Esophagus muscularis mucosa (tissue), 4 donors: ENCODE results near the gene ANTXR1. TPM values are rescaled to one million over a fixed set of nuclear protein-coding genes. Genes with fewer than 3 reads are reported as not detected.

Source experiments
- DNase-seq: peaks from one replicate; pipeline ENCODE4 v3.0.0-alpha.2; 2017; ENCODE audit errors: extremely low spot score
- H3K27ac ChIP-seq, 4 donors: fragments of 200-600 bp; sonication (generic); replicated peaks in 1 of 4; 1 replicate in 3 of 4; 2 replicates in 1 of 4; pipeline ENCODE4 v1.5.1; 2016 to 2019; ENCODE audit warnings: mild to moderate bottlenecking in 1 of 4
- H3K27me3 ChIP-seq, 4 donors: fragments of 200-600 bp; sonication (generic); one replicate each; pipeline versions ENCODE4 v1.5.1 to v1.6.0; 2016 to 2019
- H3K36me3 ChIP-seq, 4 donors: fragments of 200-600 bp; sonication (generic); one replicate each; pipeline ENCODE4 v1.5.1; 2016 to 2019
- H3K4me1 ChIP-seq, 4 donors: fragments of 200-600 bp; sonication (generic); one replicate each; pipeline ENCODE4 v1.5.1; 2016 to 2019
- H3K4me3 ChIP-seq, 4 donors: fragments of 200-600 bp; sonication (generic); 1 replicate in 2 of 4; 2 replicates in 2 of 4; pipeline ENCODE4 v1.5.1; 2016 to 2019; ENCODE audit warnings: mild to moderate bottlenecking in 4 of 4, moderate library complexity in 1 of 4
- H3K9me3 ChIP-seq, 4 donors: fragments of 200-600 bp; sonication (generic); 1 replicate in 3 of 4; 2 replicates in 1 of 4; pipeline ENCODE4 v1.5.1; 2016 to 2019
- CTCF ChIP-seq, 3 experiments: fragments of 200-600 bp in 2 of 3; fragments of 450-650 bp in 1 of 3; sonication (generic) in 2 of 3; IDR thresholded peaks; one replicate each; pipeline ENCODE4 v1.5.1; 2017 to 2019; ENCODE audit warnings: antibody characterized with exemption in 3 of 3, mild to moderate bottlenecking in 2 of 3, moderate library complexity in 1 of 3
- EP300 ChIP-seq: sonication (generic); formaldehyde crosslinking; IDR thresholded peaks from one replicate; pipeline ENCODE4 v1.6.1; 2017; ENCODE audit warnings: antibody characterized with exemption
- POLR2A ChIP-seq: fragments of 450-650 bp; IDR thresholded peaks from one replicate; pipeline ENCODE4 v1.6.1; 2017; ENCODE audit warnings: antibody characterized with exemption, moderate library complexity, mild to moderate bottlenecking, low read depth
- POLR2AphosphoS5 ChIP-seq, 2 donors: sonication (generic); formaldehyde crosslinking; IDR thresholded peaks; one replicate each; pipeline ENCODE4 v1.6.1; 2017; ENCODE audit warnings: antibody characterized with exemption in 2 of 2
- WGBS: methylation state at CpG from one replicate; pipeline ENCODE4 v1.1.5; 2018; 5-methylcytosine and 5-hydroxymethylcytosine counted together
- intact Hi-C: fragments of 100-400 bp; cut with DNase I; formaldehyde crosslinking; loops from one replicate; pipeline ENCODE4 v1.15.1; 2023
- total RNA-seq, 4 donors: library from RNA; depleted of rRNA; stranded (reverse); fragments of >200 nt; gene quantifications; one replicate each; pipeline versions ENCODE4 v1.1.0 to v1.2.1, GENCODE V29; 2016

The ANTXR1 gene
- total RNA-seq, 4 donors from 2014 or later, result 74.6 to 115 (median 92.1) TPM

- peak; percentile 84 for DNase-seq
- TF ChIP-seq POLR2AphosphoS5 (IDR thresholded peaks at IDR 0.05), result no peak
- TF ChIP-seq CTCF (IDR thresholded peaks at IDR 0.05), result no peak
- TF ChIP-seq POLR2A, result no peak
- no peak for TF ChIP-seq EP300
- WGBS, result 45% methylated on average over 4 of the region's 4 CpGs
Observed at GRCh38 chr2:69213201-69213600, 200.2 kb downstream of the ANTXR1 start.

GRCh38 chr2:69213782-69214181 is 200.8 kb downstream of the ANTXR1 start:
- Histone ChIP-seq H3K9me3 (no peaks in the 10 kb centered on the region), H3K27me3 (no peaks in the 10 kb centered on the region), H3K36me3 (peaks cover 0 to 7% (median 0%) of the 10 kb centered on the region in 4 donors), H3K4me3 (no peak overlapping the region), H3K27ac (peak overlapping the region in 3 of 4 donors; percentile 6 to 29 (median 16)), H3K4me1 (peaks cover 27 to 60% (median 51%) of the 10 kb centered on the region in 4 donors)
- DNase-seq, result no peak
- WGBS, result 71% methylated on average over 1 of the region's 4 CpGs
- TF ChIP-seq EP300 (no peak), POLR2A (no peak), POLR2AphosphoS5 (IDR thresholded peaks at IDR 0.05) (no peak)
- intact Hi-C loops, result no loop called here

More at GRCh38 chr2:69213201-69213600, 200.2 kb downstream of the ANTXR1 start:
- intact Hi-C loops, result no loop called here
- Histone ChIP-seq H3K4me1 (peaks cover 27 to 58% (median 48%) of the 10 kb centered on the region in 4 donors), H3K9me3 (no peaks in the 10 kb centered on the region), H3K27ac (no peak overlapping the region), H3K27me3 (no peaks in the 10 kb centered on the region), H3K36me3 (peaks cover 0 to 7% (median 0%) of the 10 kb centered on the region in 4 donors), H3K4me3 (no peak overlapping the region)

- Histone ChIP-seq H3K4me1 (peaks cover 27 to 60% (median 53%) of the 10 kb centered on the region in 4 donors), H3K27me3 (no peaks in the 10 kb centered on the region), H3K4me3 (no peak overlapping the region), H3K36me3 (peaks cover 0 to 7% (median 0%) of the 10 kb centered on the region in 4 donors), H3K9me3 (no peaks in the 10 kb centered on the region), H3K27ac (no peak overlapping the region)
- WGBS, result 52% methylated on average over 5 of the region's 5 CpGs
- intact Hi-C loops, result no loop called here
- peak; percentile 86 for DNase-seq
- TF ChIP-seq EP300 (no peak), POLR2A (no peak), CTCF (IDR thresholded peaks at IDR 0.05) (no peak), POLR2AphosphoS5 (IDR thresholded peaks at IDR 0.05) (no peak)
Observed at GRCh38 chr2:69214898-69215297, 201.9 kb downstream of the ANTXR1 start.

GRCh38 chr2:69216535-69217332 is 203.8 kb downstream of the ANTXR1 start:
- H3K27ac ChIP-seq, result no peak overlapping the region
- intact Hi-C loops, result no loop called here

More at GRCh38 chr2:69216535-69217332, 203.8 kb downstream of the ANTXR1 start:
- TF ChIP-seq POLR2AphosphoS5 (IDR thresholded peaks at IDR 0.05), result no peak
- TF ChIP-seq POLR2A, result no peak
- TF ChIP-seq CTCF (IDR thresholded peaks at IDR 0.05), result no peak
- no peak for TF ChIP-seq EP300
- Histone ChIP-seq H3K4me1 (peaks cover 30 to 70% (median 60%) of the 10 kb centered on the region in 4 donors), H3K36me3 (peaks cover 0 to 2% (median 0%) of the 10 kb centered on the region in 4 donors), H3K9me3 (no peaks in the 10 kb centered on the region), H3K4me3 (no peak overlapping the region), H3K27me3 (no peaks in the 10 kb centered on the region)
- WGBS, result 49% methylated on average over 4 of the region's 4 CpGs
- no peak for DNase-seq
